ENCODE data around the gene DTD1.

The DTD1 gene

DNA sequence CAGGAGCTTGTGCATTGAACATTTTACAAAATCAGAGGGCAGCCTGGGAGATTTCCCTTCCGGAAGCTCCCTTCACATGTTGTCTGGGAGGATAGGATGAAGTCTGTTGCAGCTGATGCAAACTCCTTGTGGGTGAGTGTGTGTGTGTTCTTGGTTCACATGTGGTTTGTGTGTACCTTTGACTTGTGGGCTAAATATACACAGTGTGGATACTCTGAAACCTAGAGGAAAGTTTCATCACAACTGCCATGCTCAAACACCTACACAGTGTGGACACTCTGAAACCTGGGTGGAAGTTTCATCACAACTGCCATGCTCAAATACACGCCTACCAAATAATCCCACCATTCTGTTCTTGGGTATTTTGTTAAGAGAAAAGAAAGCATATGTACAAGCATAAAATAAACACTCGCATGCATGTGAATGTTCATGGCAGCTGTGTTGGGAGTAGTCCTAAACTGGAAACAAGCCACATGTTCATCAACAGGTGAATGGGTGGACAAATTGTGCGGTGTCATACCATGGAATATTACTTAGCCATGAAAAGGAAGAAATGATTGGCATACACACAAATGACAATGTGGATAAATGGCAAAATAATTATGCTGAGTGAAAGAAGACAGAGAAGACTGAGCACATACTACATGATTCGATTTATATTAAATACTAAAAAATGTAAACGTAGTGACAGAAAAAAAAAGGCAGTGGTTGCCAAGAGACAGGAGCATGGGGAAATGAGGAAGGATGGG is 227.5 kb downstream of the DTD1 start:
- Histone ChIP-seq H3K4me3 (ENCODE audit: low read length in 2 of 2) (no peak overlapping the region), H3K27ac (ENCODE audit: low read depth in 2 of 2, low read length in 2 of 2) (no peak overlapping the region), H3K4me1 (ENCODE audit: control insufficient read depth in 2 of 2, insufficient read depth in 2 of 2, low read length in 2 of 2) (no peaks in the 10 kb centered on the region), H3K9ac (ENCODE audit: low read depth in 1 of 2, low read length in 2 of 2) (no peak overlapping the region), H3K9me3 (ENCODE audit: control insufficient read depth in 2 of 2, low read length in 2 of 2) (no peaks in the 10 kb centered on the region), H3K36me3 (ENCODE audit: control insufficient read depth in 2 of 2, insufficient read depth in 2 of 2, low read length in 2 of 2) (no peaks in the 10 kb centered on the region), H3K27me3 (ENCODE audit: control insufficient read depth in 2 of 2, insufficient read depth in 2 of 2, low read length in 2 of 2) (peaks cover 0 to 2% of the 10 kb centered on the region in 2 donors)

Data from mucosa of rectum (tissue), 2 donors.